Measurements from ENCODE around the gene FAM81A.

GRCh38 chr15:59484399-59484798, 46.4 kb downstream of the FAM81A start:
- TF ChIP-seq CTCF (IDR thresholded peaks at IDR 0.05) (no peak), PREB (CRISPR knock-in tag; IDR thresholded peaks at IDR 0.05; ENCODE audit: borderline replicate concordance) (no peak), ZNF512 (CRISPR knock-in tag; IDR thresholded peaks at IDR 0.05; ENCODE audit: borderline replicate concordance) (no peak), TCF7 (CRISPR knock-in tag; IDR thresholded peaks at IDR 0.05; ENCODE audit: low read depth) (no peak), ZNF263 (CRISPR knock-in tag; IDR thresholded peaks at IDR 0.05; ENCODE audit: low read depth) (no peak), ATF2 (CRISPR knock-in tag; IDR thresholded peaks at IDR 0.05; ENCODE audit: borderline replicate concordance, low read depth) (no peak), ARID4B (CRISPR knock-in tag; IDR thresholded peaks at IDR 0.05; ENCODE audit: borderline replicate concordance) (no peak), ELF4 (CRISPR knock-in tag; IDR thresholded peaks at IDR 0.05; ENCODE audit: low read depth) (no peak), SMAD3 (CRISPR knock-in tag; IDR thresholded peaks at IDR 0.05; ENCODE audit: borderline replicate concordance) (no peak), IRF2 (CRISPR knock-in tag; IDR thresholded peaks at IDR 0.05; ENCODE audit: borderline replicate concordance, low read depth) (no peak), ZNF232 (CRISPR knock-in tag; IDR thresholded peaks at IDR 0.05) (no peak), MAX (CRISPR knock-in tag; IDR thresholded peaks at IDR 0.05) (no peak), ZNF671 (CRISPR knock-in tag; IDR thresholded peaks at IDR 0.05) (no peak), HMGXB4 (CRISPR knock-in tag; IDR thresholded peaks at IDR 0.05) (no peak)

Data from WTC11 (cell line).